SU-DHL-6 (cell line): Measurements from ENCODE around the gene ASCL2.

ENCODE experiments used
- H2AFZ ChIP-seq: fragments of 200-600 bp; sonication (generic); 2 replicates; pipeline ENCODE4 v1.6.1; 2014; ENCODE audit warnings: low read depth, mild to moderate bottlenecking, moderate library complexity, mixed read lengths, antibody characterized with exemption, low read length; ENCODE audit not compliant: severe bottlenecking
- H3F3A ChIP-seq: fragments of 200-600 bp; shearing (Covaris generic); 2 replicates; pipeline ENCODE4 v1.6.0; 2016; ENCODE audit warnings: antibody characterized with exemption, mild to moderate bottlenecking; ENCODE audit not compliant: insufficient read depth
- H3K27ac ChIP-seq: fragments of 200-600 bp; sonication (generic); 2 replicates; pipeline ENCODE4 v1.5.1; 2016; ENCODE audit warnings: low read depth, mild to moderate bottlenecking, low read length, moderate library complexity, mixed read lengths
- H3K27me3 ChIP-seq: fragments of 200-600 bp; sonication (generic), shearing (Covaris generic); 2 replicates; pipeline ENCODE4 v1.6.0; 2014; ENCODE audit warnings: mild to moderate bottlenecking, low read length
- H3K36me3 ChIP-seq: fragments of 200-600 bp; sonication (generic); 2 replicates; pipeline ENCODE4 v1.6.1; 2014; ENCODE audit warnings: mild to moderate bottlenecking, low read length, mixed read lengths
- H3K4me2 ChIP-seq: fragments of 300-600, 200-600 bp; shearing (Covaris generic), sonication (generic); 2 replicates; pipeline ENCODE4 v1.6.0; 2014; ENCODE audit warnings: low read length, low read depth, mild to moderate bottlenecking; ENCODE audit not compliant: poor library complexity, severe bottlenecking
- H3K4me3 ChIP-seq: fragments of 200-600 bp; sonication (generic); 2 replicates; pipeline ENCODE4 v1.5.1; 2014; ENCODE audit warnings: antibody characterized with exemption, low read length, mild to moderate bottlenecking, mixed read lengths; ENCODE audit not compliant: insufficient read depth, poor library complexity, severe bottlenecking
- H3K79me2 ChIP-seq: fragments of 200-600 bp; sonication (generic); 2 replicates; pipeline ENCODE4 v1.6.1; 2014; ENCODE audit warnings: mild to moderate bottlenecking, low read length, moderate library complexity; ENCODE audit not compliant: insufficient read depth
- H3K9ac ChIP-seq: fragments of 200-600 bp; sonication (generic); 2 replicates; pipeline ENCODE4 v1.7.0; 2014; ENCODE audit warnings: mild to moderate bottlenecking, low read length
- H3K9me2 ChIP-seq: fragments of 200-600 bp; sonication (generic); replicated peaks from 2 replicates; pipeline ENCODE4 v1.6.1; 2014; ENCODE audit warnings: low read length; ENCODE audit not compliant: insufficient read depth
- H3K9me3 ChIP-seq: fragments of 200-600 bp; sonication (generic); 2 replicates; pipeline ENCODE4 v1.6.1; 2014; ENCODE audit warnings: low read length, mixed read lengths; ENCODE audit not compliant: insufficient read depth
- H4K20me1 ChIP-seq: fragments of 200-600 bp; sonication (generic); 2 replicates; pipeline ENCODE4 v1.6.1; 2014; ENCODE audit warnings: low read depth, mild to moderate bottlenecking, antibody characterized with exemption, low read length, moderate library complexity, mixed read lengths
- CTCF ChIP-seq: fragments of 200-600 bp; sonication (generic); IDR thresholded peaks from one replicate; pipeline ENCODE4 v1.5.1; 2017; ENCODE audit warnings: antibody characterized with exemption, mild to moderate bottlenecking, low read length, moderate library complexity; ENCODE audit not compliant: insufficient read depth, poor library complexity, severe bottlenecking
- EZH2phosphoT487 ChIP-seq: fragments of 200-600 bp; sonication (generic), shearing (Covaris generic); conservative IDR thresholded peaks from 2 replicates; pipeline ENCODE4 v1.6.1; 2018; ENCODE audit warnings: mild to moderate bottlenecking, antibody characterized with exemption, low read length, moderate library complexity, mixed read lengths

ASCL2 gene

GRCh38 chr11:2265396-2265795 is 5.0 kb downstream of the ASCL2 start:
- Histone ChIP-seq H3F3A (no peaks in the 10 kb centered on the region), H3K4me2 (no peak overlapping the region), H3K27me3 (no peaks in the 10 kb centered on the region), H4K20me1 (no peaks in the 10 kb centered on the region), H3K36me3 (no peaks in the 10 kb centered on the region), H3K9ac (no peak overlapping the region), H3K4me3 (no peak overlapping the region), H3K9me3 (no peaks in the 10 kb centered on the region), H3K79me2 (no peaks in the 10 kb centered on the region), H3K27ac (no peak overlapping the region), H3K9me2 (no peaks in the 10 kb centered on the region), H2AFZ (no peak overlapping the region)
- TF ChIP-seq EZH2phosphoT487 (no peak), CTCF (no peak)

- Histone ChIP-seq H3K27ac (no peak overlapping the region), H3K9me3 (no peaks in the 10 kb centered on the region), H3K9ac (no peak overlapping the region), H3K27me3 (no peaks in the 10 kb centered on the region), H3F3A (no peaks in the 10 kb centered on the region), H3K4me3 (no peak overlapping the region), H3K36me3 (no peaks in the 10 kb centered on the region), H4K20me1 (no peaks in the 10 kb centered on the region), H3K4me2 (no peak overlapping the region), H3K9me2 (no peaks in the 10 kb centered on the region), H3K79me2 (no peaks in the 10 kb centered on the region), H2AFZ (no peak overlapping the region)
- TF ChIP-seq EZH2phosphoT487 (no peak), CTCF (no peak)
Measured at GRCh38 chr11:2264366-2265053, 5.9 kb downstream of the ASCL2 start.

GRCh38 chr11:2263724-2264360 is 6.5 kb downstream of the ASCL2 start:
- Histone ChIP-seq H3K9me3 (no peaks in the 10 kb centered on the region), H3K79me2 (no peaks in the 10 kb centered on the region), H2AFZ (no peak overlapping the region), H3F3A (no peaks in the 10 kb centered on the region), H3K36me3 (no peaks in the 10 kb centered on the region), H3K27ac (no peak overlapping the region), H3K9me2 (no peaks in the 10 kb centered on the region), H3K27me3 (no peaks in the 10 kb centered on the region), H4K20me1 (no peaks in the 10 kb centered on the region), H3K9ac (no peak overlapping the region), H3K4me3 (no peak overlapping the region), H3K4me2 (no peak overlapping the region)
- TF ChIP-seq EZH2phosphoT487 = no peak
- TF ChIP-seq CTCF = no peak
